ENCODE data around the gene CCDC60. TPM values are rescaled to one million over a fixed set of nuclear protein-coding genes. Genes with fewer than 3 reads are reported as not detected.

CCDC60 gene
- total RNA-seq, 1 donor from 2014 or later, result not detected

GRCh38 chr12:119444462-119445044, 110.0 kb downstream of the CCDC60 start:
- intact Hi-C loops (cut with micrococcal nuclease), result loop anchor here (1.0 to 2.0 kb wide), 4 partner anchors 204 to 458 kb away; no protein-coding TSS in a partner anchor

- intact Hi-C loops (cut with micrococcal nuclease), result no loop called here
Measured at GRCh38 chr12:119446459-119446858, 111.9 kb downstream of the CCDC60 start.

GRCh38 chr12:119447126-119447525, 112.6 kb downstream of the CCDC60 start:
- intact Hi-C loops (cut with micrococcal nuclease), result no loop called here

DNA sequence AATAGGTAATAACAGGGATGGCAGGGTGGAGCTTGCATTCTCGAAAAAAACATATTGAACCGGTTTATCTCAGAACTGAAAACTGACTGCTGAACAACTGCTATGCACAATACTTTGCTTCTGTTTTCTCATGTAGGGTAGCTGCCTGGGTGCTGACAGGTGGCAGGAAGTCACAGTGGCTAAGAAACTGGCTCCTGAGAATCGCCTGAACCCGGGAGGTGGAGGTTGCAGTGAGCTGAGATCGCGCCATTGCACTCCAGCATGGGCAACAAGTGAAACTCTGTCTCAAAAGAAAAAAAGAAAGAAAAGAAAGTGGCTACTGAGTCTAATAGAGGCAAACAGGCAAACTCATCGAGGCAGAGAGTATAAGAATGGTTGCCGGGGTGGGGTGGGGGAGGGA, 113.1 kb downstream of the CCDC60 start:
- intact Hi-C loops (cut with micrococcal nuclease), result no loop called here

DNA sequence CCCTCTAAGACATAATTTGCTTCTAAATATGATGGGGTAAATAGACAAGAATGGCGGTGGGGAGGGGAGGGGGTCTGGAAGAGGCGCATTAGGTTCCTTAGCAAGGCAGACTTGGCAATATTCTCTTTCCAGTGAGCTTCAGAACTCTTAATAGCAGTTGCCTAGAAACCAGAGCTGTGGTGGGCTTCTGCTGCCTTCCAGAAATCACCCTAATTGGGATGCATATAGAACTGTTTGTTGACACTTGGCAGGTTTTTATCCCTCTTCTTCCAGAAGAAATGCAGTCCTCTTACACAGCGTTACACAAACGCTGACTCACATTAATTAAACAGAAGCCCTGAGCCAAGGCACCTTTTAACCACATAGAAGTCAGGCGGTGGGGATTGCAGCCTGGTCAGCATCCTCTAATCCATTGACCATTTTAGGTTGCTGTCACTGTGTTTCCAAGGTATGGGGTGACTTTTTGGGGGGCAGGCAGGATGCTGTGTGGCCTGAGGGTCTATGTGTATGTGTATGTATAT, 114.1 kb downstream of the CCDC60 start:
- intact Hi-C loops (cut with micrococcal nuclease), result no loop called here

GRCh38 chr12:119450771-119451170, 116.2 kb downstream of the CCDC60 start:
- intact Hi-C loops (cut with micrococcal nuclease), result no loop called here

GRCh38 chr12:119456824-119457223, 122.3 kb downstream of the CCDC60 start:
- intact Hi-C loops (cut with micrococcal nuclease), result no loop called here

DNA sequence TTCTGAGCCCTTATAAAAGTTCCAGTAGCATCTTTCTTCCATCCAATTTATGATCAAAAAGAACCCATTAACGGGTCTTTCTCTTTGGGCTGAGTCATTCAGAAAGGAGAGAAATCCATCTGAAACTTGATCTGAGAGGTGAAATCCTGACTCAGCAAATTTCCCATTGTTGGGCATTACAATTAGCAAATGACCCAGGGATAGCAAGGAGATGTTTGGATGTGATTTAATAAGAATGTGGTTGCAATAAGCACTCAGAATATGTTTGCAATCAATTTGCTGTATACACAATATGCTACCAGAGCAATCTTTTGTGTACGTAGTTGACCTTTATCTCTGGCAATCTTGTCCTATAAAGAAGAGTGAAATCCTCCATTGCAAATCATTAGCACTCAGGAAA, 122.7 kb downstream of the CCDC60 start:
- intact Hi-C loops (cut with micrococcal nuclease), result no loop called here

DNA sequence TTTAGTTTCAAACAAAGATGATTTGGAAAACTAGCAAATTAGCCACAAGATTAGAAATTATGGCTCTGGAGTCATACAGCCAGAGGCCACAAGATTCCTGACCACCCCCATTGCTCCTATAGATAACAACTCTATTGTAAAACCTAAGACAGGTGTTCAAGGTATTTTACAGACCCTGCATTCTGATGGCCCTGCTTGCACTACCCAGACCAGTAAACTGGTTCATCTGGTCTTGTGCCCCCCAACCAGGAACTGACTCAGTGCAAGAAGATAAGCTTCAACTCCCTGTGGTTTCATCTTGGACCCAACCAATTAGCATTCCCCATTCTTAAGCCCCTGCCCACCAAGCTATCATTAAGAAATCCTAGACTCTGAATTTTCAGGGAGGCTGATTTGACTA, 125.0 kb downstream of the CCDC60 start:
- intact Hi-C loops (cut with micrococcal nuclease), result no loop called here

- intact Hi-C loops (cut with micrococcal nuclease), result no loop called here
Measured at GRCh38 chr12:119460876-119461275, 126.3 kb downstream of the CCDC60 start.

GRCh38 chr12:119461636-119462214, 127.2 kb downstream of the CCDC60 start:
- intact Hi-C loops (cut with micrococcal nuclease), result no loop called here

DNA sequence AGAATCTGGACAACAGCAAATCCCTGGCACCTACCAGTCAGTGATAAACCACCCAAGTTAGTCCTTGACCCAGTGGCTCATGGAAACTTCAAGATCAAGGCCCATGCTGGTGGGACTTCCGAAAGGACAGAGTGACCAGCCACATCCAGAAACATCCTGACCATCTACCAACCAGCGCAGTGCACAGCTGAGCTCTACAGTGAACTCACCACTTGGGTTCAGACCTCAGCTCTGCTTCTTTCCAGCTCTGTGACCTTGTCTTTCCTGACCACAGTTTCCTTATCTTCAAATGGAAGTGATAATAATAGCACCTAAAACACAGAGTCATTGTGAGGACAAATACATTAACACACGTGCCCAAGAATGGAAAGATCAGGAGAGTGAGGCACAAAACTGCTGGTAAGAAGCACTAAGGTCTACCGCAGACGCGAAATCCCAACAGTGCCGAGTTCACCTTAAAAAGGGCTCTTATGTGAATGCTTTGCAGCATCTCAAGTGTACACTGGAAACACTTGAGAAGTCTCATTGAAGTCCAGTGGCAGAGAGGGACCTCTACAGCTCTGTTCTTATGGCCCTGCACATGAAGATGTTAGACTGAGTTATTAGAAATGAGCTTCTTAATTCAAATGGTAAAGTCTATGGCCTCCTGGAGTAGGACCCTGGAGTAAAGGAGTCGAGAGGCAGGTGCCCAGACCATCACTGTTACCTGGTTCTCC, 128.8 kb downstream of the CCDC60 start:
- intact Hi-C loops (cut with micrococcal nuclease), result no loop called here

GRCh38 chr12:119468296-119468695, 133.8 kb downstream of the CCDC60 start:
- intact Hi-C loops (cut with micrococcal nuclease), result no loop called here

GRCh38 chr12:119475650-119476049, 141.1 kb downstream of the CCDC60 start:
- intact Hi-C loops (cut with micrococcal nuclease), result no loop called here

GRCh38 chr12:119476951-119477350, 142.4 kb downstream of the CCDC60 start:
- intact Hi-C loops (cut with micrococcal nuclease), result no loop called here

- intact Hi-C loops (cut with micrococcal nuclease), result no loop called here
Measured at GRCh38 chr12:119479121-119479561, 144.6 kb downstream of the CCDC60 start.

DNA sequence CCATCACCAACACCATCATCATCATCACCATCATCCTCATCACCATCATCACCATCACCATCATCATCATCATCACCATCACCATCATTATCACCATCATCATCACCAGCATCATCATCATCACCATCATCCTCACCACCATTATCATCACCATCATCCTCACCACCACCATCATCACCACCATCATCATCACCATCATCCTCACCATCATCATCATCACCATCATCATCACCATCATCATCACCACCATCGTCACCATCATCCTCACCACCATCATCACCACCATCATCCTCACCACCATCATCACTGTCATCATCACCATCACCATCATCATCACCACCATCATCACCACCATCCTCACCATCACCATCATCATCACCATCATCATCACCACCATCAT, 146.0 kb downstream of the CCDC60 start:
- intact Hi-C loops (cut with micrococcal nuclease), result no loop called here

DNA sequence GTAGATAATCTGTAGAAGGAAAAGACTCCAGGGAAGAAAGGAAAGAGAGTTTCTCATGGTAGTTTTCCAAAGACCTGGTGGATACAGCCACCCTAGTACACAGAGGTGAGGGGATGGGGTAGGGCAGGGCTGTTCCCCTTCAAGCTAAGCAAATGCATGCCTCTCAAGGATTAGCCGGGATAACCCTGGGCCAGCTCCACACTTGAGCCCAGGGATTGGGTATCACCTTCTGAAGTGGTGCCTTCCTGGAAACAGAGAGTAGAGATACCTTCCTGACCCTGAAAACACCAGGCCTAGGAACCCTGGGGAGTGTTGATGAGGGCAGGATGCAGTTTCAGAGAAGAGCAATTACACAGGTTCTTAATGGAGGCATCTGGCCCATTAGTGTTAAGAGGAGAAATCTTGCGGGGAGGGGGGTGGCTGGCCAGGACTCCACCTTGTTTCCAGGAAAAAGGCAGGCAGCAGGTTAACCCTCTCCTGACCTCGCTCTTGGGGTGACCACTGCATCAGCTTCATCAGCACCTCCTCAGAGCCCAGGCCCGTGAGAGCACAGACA, 152.1 kb downstream of the CCDC60 start:
- intact Hi-C loops (cut with micrococcal nuclease), result no loop called here

- intact Hi-C loops (cut with micrococcal nuclease), result no loop called here
Measured at GRCh38 chr12:119491814-119492213, 157.3 kb downstream of the CCDC60 start.

GRCh38 chr12:119500209-119500608, 165.7 kb downstream of the CCDC60 start:
- intact Hi-C loops (cut with micrococcal nuclease), result no loop called here

- intact Hi-C loops (cut with micrococcal nuclease), result no loop called here
Measured at GRCh38 chr12:119501052-119501451, 166.5 kb downstream of the CCDC60 start.

GRCh38 chr12:119505001-119505400, 170.5 kb downstream of the CCDC60 start:
- intact Hi-C loops (cut with micrococcal nuclease), result no loop called here
